Neural cell (in vitro differentiated cells): ENCODE measurements around the gene KRT3.

Source experiments
- CTCF ChIP-seq: fragments of 450-650 bp; IDR thresholded peaks from 2 replicates; pipeline ENCODE4 v1.5.1; 2014; ENCODE audit warnings: antibody characterized with exemption, mild to moderate bottlenecking, moderate library complexity; ENCODE audit not compliant: poor library complexity, severe bottlenecking
- EZH2 ChIP-seq: fragments of 200-600, 300-800 bp; shearing (Covaris generic), sonication (generic); IDR thresholded peaks from 2 replicates; pipeline ENCODE4 v1.6.1; 2014; ENCODE audit warnings: antibody characterized with exemption, low read length, borderline replicate concordance, mild to moderate bottlenecking; ENCODE audit not compliant: insufficient read depth, poor library complexity, severe bottlenecking
- POLR2AphosphoS5 ChIP-seq: IDR thresholded peaks from 2 replicates; pipeline ENCODE4 v1.6.1; 2012
- REST ChIP-seq: IDR thresholded peaks from 2 replicates; pipeline ENCODE4 v1.6.1; 2012; ENCODE audit warnings: borderline replicate concordance

- TF ChIP-seq EZH2, result no peak
- no peak for TF ChIP-seq POLR2AphosphoS5
- no peak for TF ChIP-seq CTCF
- no peak for TF ChIP-seq REST
Observed at GRCh38 chr12:52802442-52802841, 6.5 kb upstream of the KRT3 start.
